ENCODE results near the gene ERC2. TPM values are rescaled to one million over a fixed set of nuclear protein-coding genes. Genes with fewer than 3 reads are reported as not detected.
A peak's percentile ranks its signal among the peaks of the same experiment; 100 is the strongest.
"Not testable (repeated sequence)": the region's sequence is repeated elsewhere in the genome, so short reads cannot be mapped to it uniquely, and the experiment has no call there.

ERC2 gene
- total RNA-seq, 1 donor from 2014 or later: 1.5 TPM

DNA sequence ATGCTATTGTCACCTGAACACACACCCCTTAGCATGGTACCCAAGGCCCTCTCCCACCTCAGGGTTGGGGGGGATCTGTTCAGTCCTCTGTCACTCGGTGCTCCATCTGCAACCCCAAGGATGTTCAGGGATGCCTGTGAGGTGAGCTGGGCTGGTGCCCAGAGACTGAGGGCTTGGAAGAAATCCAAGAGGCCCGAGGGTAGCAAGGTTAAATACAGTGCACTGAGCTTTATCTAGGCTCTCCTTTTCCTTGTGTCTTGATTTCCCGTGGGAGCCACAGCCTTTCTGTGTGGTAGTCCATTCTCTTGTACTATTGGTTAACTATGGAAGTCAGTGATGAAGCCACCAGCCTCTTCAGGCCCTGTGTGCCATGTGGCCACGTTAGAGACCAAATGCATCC, 962.5 kb downstream of the ERC2 start:
- intact Hi-C loops (cut with DNase I): no loop called here
- Histone ChIP-seq H3K36me3 (no peaks in the 10 kb centered on the region), H3K4me3 (no peak overlapping the region), H3K27ac (no peak overlapping the region), H3K9me3 (no peaks in the 10 kb centered on the region), H3K27me3 (ENCODE audit: low read depth) (peaks cover 3% of the 10 kb centered on the region), H3K4me1 (no peaks in the 10 kb centered on the region)
- ATAC-seq (no peak), DNase-seq (no peak)
- TF ChIP-seq, protein P1, sequence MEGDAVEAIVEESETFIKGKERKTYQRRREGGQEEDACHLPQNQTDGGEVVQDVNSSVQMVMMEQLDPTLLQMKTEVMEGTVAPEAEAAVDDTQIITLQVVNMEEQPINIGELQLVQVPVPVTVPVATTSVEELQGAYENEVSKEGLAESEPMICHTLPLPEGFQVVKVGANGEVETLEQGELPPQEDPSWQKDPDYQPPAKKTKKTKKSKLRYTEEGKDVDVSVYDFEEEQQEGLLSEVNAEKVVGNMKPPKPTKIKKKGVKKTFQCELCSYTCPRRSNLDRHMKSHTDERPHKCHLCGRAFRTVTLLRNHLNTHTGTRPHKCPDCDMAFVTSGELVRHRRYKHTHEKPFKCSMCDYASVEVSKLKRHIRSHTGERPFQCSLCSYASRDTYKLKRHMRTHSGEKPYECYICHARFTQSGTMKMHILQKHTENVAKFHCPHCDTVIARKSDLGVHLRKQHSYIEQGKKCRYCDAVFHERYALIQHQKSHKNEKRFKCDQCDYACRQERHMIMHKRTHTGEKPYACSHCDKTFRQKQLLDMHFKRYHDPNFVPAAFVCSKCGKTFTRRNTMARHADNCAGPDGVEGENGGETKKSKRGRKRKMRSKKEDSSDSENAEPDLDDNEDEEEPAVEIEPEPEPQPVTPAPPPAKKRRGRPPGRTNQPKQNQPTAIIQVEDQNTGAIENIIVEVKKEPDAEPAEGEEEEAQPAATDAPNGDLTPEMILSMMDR (IDR thresholded peaks at IDR 0.05): no peak

DNA sequence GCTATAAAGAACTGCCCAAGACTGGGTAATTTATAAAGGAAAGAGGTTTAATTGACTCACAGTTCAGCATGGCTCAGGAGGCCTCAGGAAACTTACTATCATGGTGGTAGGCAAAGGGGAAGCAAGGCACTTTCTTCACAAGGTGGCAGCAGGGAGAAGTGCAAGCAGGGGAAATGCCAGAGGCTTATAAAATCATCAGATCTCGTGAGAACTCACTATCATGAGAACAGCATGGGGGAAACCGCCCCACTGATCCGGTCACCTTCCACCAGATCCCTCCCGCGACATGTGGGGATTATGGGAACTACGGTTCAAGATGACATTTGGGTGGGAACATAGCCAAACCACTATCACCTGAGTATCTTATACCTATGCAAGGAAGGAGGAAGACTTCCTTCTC, 963.2 kb downstream of the ERC2 start:
- intact Hi-C loops (cut with DNase I); H3K27me3 ChIP-seq (ENCODE audit: low read depth); DNase-seq; H3K36me3 ChIP-seq; H3K27ac ChIP-seq; H3K4me3 ChIP-seq; H3K4me1 ChIP-seq; H3K9me3 ChIP-seq: not testable (repeated sequence)
- TF ChIP-seq, protein P1 (IDR thresholded peaks at IDR 0.05): peak; percentile 36
- ATAC-seq: peak in 1 of 2 donors; percentile 41

DNA sequence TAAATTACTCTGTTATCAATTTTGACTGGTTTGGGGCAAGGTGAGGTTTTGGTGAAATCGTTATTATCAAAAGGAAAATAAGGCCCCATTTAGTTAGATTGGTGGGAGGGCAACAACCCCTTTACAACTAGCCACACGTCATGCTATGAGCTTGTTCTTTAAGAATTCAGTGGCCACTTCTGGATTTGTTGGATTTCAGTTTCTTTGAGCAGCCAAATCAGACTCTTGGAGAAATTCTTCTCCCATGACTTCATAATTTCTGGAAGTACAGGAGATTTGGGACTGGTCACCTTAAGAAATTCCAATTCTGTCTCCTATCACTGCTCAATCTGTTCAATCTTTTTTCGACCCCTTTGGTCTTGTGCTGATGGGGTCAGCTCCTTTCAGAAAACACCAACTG, 966.4 kb downstream of the ERC2 start:
- H3K9me3 ChIP-seq: no peaks in the 10 kb centered on the region
- no peak overlapping the region for H3K27ac ChIP-seq
- H3K27me3 ChIP-seq (ENCODE audit: low read depth): no peaks in the 10 kb centered on the region
- DNase-seq (no peak), ATAC-seq (no peak)
- TF ChIP-seq, protein P1 (IDR thresholded peaks at IDR 0.05): no peak
- H3K4me3 ChIP-seq: no peak overlapping the region
- intact Hi-C loops (cut with DNase I): no loop called here
- no peaks in the 10 kb centered on the region for H3K36me3 ChIP-seq
- H3K4me1 ChIP-seq: no peaks in the 10 kb centered on the region

DNA sequence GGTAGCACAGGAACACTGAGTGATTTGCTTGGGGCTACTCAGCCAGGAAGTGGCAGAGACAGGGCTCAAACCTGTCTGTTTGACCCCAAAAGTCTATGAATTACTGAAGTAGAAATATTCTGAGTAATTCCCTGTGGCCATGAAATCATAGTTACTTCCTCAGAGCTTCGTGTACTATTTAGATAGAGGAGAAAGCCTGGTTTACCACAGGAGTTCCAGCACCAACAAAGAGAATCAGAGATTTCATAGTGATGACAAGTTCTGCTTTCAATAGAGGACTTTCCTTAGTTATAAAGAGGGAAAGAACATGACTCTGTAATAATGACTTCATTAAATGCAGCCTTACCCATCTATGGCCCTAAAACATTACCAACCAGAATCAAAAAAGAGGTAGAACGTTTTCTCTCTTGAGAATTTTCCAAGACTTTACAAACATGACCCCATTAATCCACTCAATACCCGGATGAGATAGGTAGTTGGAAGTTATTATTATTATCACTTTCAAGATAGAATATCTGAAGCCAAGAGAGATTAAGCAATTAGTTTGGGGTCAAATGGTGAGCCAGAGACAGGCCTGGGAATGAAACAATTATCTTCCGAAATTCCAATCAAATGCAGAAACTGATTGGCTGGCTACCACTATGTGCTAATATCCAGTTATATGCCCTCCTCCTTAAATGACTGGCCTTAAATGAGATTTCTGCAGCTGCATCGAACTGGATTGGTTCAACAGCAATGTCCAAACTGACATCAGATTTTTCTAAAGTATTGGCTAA, 967.5 kb downstream of the ERC2 start:
- Histone ChIP-seq H3K27ac (no peak overlapping the region), H3K4me1 (no peaks in the 10 kb centered on the region), H3K36me3 (no peaks in the 10 kb centered on the region), H3K9me3 (no peaks in the 10 kb centered on the region), H3K27me3 (ENCODE audit: low read depth) (no peaks in the 10 kb centered on the region), H3K4me3 (no peak overlapping the region)
- TF ChIP-seq, protein P1 (IDR thresholded peaks at IDR 0.05): no peak
- ATAC-seq (no peak), DNase-seq (no peak)
- intact Hi-C loops (cut with DNase I): no loop called here

DNA sequence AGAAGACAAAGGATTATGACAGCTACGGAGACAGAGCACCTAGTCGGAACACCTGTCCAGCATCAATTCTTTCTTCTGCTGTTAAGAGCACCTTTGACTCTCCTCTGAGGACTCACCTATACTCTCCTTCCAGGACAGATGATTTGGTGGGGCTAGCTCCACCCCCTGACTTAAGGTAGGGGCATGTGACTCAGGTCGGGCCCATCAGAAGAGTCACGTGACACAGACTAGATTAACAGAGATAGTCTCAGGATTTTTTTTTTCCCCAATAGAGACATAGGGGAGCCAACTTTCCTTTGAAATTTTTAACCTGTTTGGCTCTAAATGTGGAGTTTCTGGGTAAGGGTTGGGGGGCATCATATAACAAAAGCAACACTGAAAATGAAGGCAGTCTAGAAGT, 969.7 kb downstream of the ERC2 start:
- ATAC-seq (no peak), DNase-seq (no peak)
- intact Hi-C loops (cut with DNase I): no loop called here
- no peak overlapping the region for H3K27ac ChIP-seq
- no peaks in the 10 kb centered on the region for H3K4me1 ChIP-seq
- H3K36me3 ChIP-seq: no peaks in the 10 kb centered on the region
- H3K27me3 ChIP-seq (ENCODE audit: low read depth): no peaks in the 10 kb centered on the region
- H3K9me3 ChIP-seq: no peaks in the 10 kb centered on the region
- no peak overlapping the region for H3K4me3 ChIP-seq
- TF ChIP-seq, protein P1 (IDR thresholded peaks at IDR 0.05): no peak

Data from lower lobe of right lung (tissue), 2 donors.